Pancreas (tissue), 10 donors: ENCODE results near the gene HSF4. TPM values are rescaled to one million over a fixed set of nuclear protein-coding genes. Genes with fewer than 3 reads are reported as not detected.
A peak's percentile ranks its signal among the peaks of the same experiment; 100 is the strongest.

Experiments used
- ATAC-seq, 4 donors: fragments of 200-7000 bp; cut with Tn5 transposase; one replicate each; pipeline versions ENCODE4 v1.8.0 to v1.9.1; 2020; ENCODE audit warnings: mild to moderate bottlenecking in 4 of 4, moderate library complexity in 4 of 4
- DNase-seq, 6 donors: peaks; one replicate each; pipeline ENCODE4 v3.0.0-alpha.2; 2020
- FAIRE-seq: peaks from 2 replicates; lab custom pipeline; 2012; peaks lifted over from hg19 to GRCh38; lab: Jason Lieb, UNC
- H3K27ac ChIP-seq, 4 donors: fragments of 200-600 bp; sonication (generic); 1 replicate in 3 of 4; 2 replicates in 1 of 4; pipeline versions ENCODE4 v1.5.0 to v1.8.0; 2020
- H3K27me3 ChIP-seq, 4 donors: fragments of 200-600 bp; one replicate each; pipeline ENCODE4 v1.8.0; 2021
- H3K36me3 ChIP-seq, 3 donors: fragments of 200-600 bp; sonication (generic) in 1 of 3; one replicate each; pipeline versions ENCODE4 v1.5.0 to v1.8.0; 2020 to 2021
- H3K4me1 ChIP-seq, 3 donors: fragments of 200-600 bp; one replicate each; pipeline ENCODE4 v1.8.0; 2021
- H3K4me3 ChIP-seq, 4 donors: fragments of 200-600 bp; sonication (generic) in 2 of 4; one replicate each; pipeline versions ENCODE4 v1.5.0 to v1.8.0; 2020 to 2021
- H3K9me3 ChIP-seq, 4 donors: fragments of 200-600 bp; one replicate each; pipeline ENCODE4 v1.8.0; 2021
- WGBS, 2 donors: extraction: QIAGEN DNeasy Blood & Tissue Kit; methylation state at CpG; one replicate each; pipeline ENCODE4 v1.1.7; 2013; 5-methylcytosine and 5-hydroxymethylcytosine counted together
- intact Hi-C, 3 donors: fragments of 100-400 bp; cut with DNase I; formaldehyde crosslinking; loops; one replicate each; pipeline versions ENCODE4 v1.11.1 to v1.14.2; 2022
- polyA plus RNA-seq, 2 donors: library from polyadenylated mRNA; stranded (reverse); fragments of 200-250 nt; gene quantifications; one replicate each; pipeline ENCODE4 v1.2.3, GENCODE V29; 2013
- total RNA-seq, 6 donors: library from RNA; stranded (reverse); fragmentation: NEBNext Ultra II Directional in 4 of 6; extraction: Animal tissue kit (Norgen Biotek cat#: 25700) in 4 of 6; gene quantifications; one replicate each; pipeline versions ENCODE4 v1.2.1 to v1.2.4, GENCODE V29; 2021 to 2023
- TF ChIP-seq, protein P1 (sequence below), 4 donors: fragments of 200-600 bp; sonication (generic) in 3 of 4; IDR thresholded peaks; one replicate each; pipeline versions ENCODE4 v1.5.0 to v1.8.0; 2021; ENCODE audit warnings: antibody characterized with exemption in 4 of 4
- donor health status: healthy with polysubstance abuse.
- donor health status: DM: no; HTN: no; CAD: no; lungs with moderate emphysema.
- donor health status: DM: no; HTN: no; CAD: no.
- donor health status: control.
- donor health status: control.
- donor health status: Bipolar disorder and iron deficiency.
- donor health status: DM: yes; HTN: yes; CAD: no.
- donor health status: DM: no; HTN: no; CAD: no.
- donor health status: DM: no; HTN: no; CAD: no.
- donor health status: DM: yes; HTN: yes; CAD: no.

Gene HSF4
- total and polyA plus RNA-seq, 8 donors, result 34.9 to 330 (median 61.6) TPM

DNA sequence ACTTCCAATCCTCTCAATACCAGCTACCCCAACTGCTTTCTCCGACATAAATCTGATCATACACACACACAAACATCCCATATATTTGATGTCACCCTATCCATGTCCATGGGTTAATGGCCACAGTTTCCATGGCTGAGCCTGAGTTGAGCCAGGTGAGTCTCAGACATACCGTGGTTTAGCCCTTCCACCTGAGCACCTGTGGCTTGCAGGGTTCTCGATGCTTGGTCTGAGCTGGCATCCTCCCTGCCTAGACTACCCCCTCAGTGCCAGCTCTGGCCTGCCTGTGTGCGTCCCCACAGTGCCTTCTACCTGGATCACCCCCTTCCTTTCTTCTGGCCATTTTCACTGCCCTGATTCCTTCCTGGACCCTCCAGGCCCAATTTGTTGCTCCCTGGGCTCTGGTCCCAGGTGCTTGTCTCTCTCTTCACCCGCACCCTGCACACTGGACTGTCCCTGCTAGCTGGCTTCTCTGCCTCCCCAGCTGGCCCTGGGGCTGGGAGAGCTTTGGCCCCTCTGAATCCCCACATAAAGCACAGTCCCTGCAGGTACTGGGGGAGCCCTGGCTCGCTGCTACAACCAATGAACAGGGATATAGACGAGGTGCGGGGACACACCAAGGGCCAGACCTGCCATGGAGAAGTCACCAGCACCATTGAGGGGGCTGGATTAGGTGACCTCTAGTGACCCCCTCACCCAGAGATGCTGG lies 41.7 kb downstream of the HSF4 start:
- FAIRE-seq, result no peak

DNA sequence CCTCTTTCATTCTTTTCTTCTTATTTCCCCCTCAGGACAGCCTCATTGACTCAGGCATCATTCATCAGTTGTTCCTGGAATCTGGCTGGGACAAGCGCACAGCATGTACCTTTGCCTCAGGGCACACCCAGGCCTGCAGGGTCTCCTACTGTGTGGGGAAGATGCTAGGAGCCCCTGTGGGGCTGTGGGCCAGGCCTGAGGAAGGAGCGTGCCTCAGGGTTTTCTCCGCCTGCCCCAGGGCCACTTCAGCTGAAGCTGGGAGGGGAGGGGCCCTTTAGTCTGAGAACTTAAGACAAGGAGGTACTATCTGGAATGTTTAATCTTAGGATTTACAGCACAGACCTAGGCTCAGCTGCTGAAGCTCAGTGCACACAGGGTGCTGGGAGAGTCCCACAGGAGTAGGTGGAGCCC lies 42.3 kb downstream of the HSF4 start:
- H3K4me1 ChIP-seq, result no peaks in the 10 kb centered on the region
- peaks cover 0 to 20% (median 6%) of the 10 kb centered on the region in 3 donors for H3K36me3 ChIP-seq
- H3K27ac ChIP-seq, result no peak overlapping the region
- intact Hi-C loops, result no loop called here
- TF ChIP-seq, protein P1, sequence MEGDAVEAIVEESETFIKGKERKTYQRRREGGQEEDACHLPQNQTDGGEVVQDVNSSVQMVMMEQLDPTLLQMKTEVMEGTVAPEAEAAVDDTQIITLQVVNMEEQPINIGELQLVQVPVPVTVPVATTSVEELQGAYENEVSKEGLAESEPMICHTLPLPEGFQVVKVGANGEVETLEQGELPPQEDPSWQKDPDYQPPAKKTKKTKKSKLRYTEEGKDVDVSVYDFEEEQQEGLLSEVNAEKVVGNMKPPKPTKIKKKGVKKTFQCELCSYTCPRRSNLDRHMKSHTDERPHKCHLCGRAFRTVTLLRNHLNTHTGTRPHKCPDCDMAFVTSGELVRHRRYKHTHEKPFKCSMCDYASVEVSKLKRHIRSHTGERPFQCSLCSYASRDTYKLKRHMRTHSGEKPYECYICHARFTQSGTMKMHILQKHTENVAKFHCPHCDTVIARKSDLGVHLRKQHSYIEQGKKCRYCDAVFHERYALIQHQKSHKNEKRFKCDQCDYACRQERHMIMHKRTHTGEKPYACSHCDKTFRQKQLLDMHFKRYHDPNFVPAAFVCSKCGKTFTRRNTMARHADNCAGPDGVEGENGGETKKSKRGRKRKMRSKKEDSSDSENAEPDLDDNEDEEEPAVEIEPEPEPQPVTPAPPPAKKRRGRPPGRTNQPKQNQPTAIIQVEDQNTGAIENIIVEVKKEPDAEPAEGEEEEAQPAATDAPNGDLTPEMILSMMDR (IDR thresholded peaks at IDR 0.05), result no peak
- no peaks in the 10 kb centered on the region for H3K9me3 ChIP-seq
- no peak for ATAC-seq
- no peak for FAIRE-seq
- DNase-seq, result no peak
- H3K27me3 ChIP-seq, result no peaks in the 10 kb centered on the region
- WGBS, 2 donors, result 90 to 97% methylated on average over 3 of the region's 3 CpGs
- H3K4me3 ChIP-seq, result no peak overlapping the region

More for the DNA sequence above, 41.7 kb downstream of the HSF4 start:
- DNase-seq (no peak), ATAC-seq (no peak)
- Histone ChIP-seq H3K9me3 (no peaks in the 10 kb centered on the region), H3K27me3 (no peaks in the 10 kb centered on the region), H3K4me1 (no peaks in the 10 kb centered on the region), H3K27ac (no peak overlapping the region), H3K36me3 (peaks cover 0 to 26% (median 6%) of the 10 kb centered on the region in 3 donors), H3K4me3 (no peak overlapping the region)
- TF ChIP-seq, protein P1 (IDR thresholded peaks at IDR 0.05), result no peak
- WGBS, 2 donors, result 90 to 92% methylated on average over 8 of the region's 8 CpGs
- intact Hi-C loops, result no loop called here

DNA sequence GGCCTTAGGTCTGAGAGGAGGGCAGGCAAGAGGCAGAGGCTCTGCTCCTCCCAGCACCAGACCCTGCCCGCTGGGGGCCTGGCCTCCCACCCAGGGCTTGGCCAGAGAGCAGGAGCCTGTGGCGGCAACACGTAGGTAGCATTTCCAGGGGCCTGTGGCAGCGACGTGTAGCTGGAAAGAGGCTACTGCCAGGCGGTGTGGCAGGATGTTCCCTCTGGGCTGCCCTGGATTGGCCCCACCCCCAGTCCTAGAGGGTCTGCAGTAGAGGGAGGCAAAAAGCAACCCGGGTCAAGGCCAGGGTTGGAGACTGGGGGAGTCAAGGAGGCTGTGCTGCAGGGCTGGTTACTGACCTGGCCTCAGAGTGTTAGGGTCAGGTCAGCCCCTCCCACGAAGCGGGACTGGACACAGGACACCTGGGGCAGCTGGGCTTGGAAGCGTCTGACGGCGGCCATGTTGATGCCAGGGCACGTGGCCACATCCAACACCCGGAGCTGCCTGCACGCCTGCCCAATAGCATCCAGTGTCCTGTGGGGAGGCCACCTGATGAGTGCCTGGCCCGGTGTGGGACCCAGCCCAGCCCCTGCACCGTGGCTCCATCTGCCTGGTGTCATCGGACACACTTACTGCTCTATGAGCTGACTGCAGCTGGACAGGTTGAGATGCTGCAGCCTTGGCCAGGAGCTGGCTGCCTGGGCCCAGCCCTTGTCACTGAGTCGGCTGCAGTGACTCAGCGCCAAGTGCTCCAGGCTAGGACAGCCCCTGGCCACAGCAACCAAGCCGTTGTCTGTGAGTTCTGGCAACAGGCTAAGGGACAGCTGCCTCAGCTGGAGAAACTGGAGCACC lies 42.9 kb downstream of the HSF4 start:
- intact Hi-C loops, result no loop called here
- Histone ChIP-seq H3K4me1 (no peaks in the 10 kb centered on the region), H3K27me3 (no peaks in the 10 kb centered on the region), H3K27ac (no peak overlapping the region), H3K9me3 (no peaks in the 10 kb centered on the region), H3K36me3 (peaks cover 0 to 16% (median 4%) of the 10 kb centered on the region in 3 donors), H3K4me3 (no peak overlapping the region)
- WGBS, 2 donors, result 68 to 78% methylated on average over 21 of the region's 21 CpGs
- ATAC-seq (peak in 1 of 4 donors; percentile 10), FAIRE-seq (no peak), DNase-seq (peak in 1 of 6 donors; percentile 39)
- TF ChIP-seq, protein P1 (IDR thresholded peaks at IDR 0.05), result no peak

DNA sequence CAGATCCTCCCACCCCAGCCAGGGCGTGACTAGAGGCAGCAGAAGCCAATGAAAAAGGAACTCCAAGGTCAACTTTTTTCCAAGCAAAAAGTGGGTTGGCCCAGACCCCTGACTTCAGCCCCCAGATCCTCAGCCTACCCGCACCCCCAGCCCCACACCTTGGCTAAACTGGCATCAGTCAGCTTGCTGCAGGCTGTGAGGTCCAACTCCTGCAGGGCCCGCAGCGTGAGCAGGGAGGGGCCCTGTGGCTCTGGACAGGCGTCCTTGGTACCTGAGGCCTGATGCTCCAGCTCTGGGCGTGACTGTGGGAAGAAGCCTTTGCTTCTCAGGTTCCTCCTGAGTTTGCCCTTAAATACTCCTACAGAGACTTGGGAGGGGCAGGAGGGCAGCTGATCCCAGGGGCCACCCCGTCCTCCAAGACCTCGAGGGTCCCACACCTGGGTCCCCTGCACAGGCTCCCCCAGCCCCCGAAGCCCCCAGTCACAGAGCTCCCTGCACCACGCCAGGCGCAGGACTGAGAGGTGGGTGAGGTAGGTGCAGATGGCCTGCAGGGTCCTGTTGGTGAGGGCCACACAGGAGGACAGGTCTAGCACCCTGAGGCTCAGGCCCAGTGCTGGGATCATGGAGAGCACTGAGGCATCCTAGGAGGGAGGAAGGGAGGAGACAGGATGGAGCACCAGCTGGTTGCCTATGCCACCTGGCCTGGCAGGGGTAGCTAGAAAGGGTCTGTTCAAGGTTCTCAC lies 43.8 kb downstream of the HSF4 start:
- no peak overlapping the region for H3K4me3 ChIP-seq
- WGBS, 2 donors, result 77 to 85% methylated on average over 11 of the region's 11 CpGs
- H3K36me3 ChIP-seq, result peaks cover 0 to 7% (median 0%) of the 10 kb centered on the region in 3 donors
- H3K4me1 ChIP-seq, result peaks cover 3 to 6% (median 5%) of the 10 kb centered on the region in 3 donors
- no peaks in the 10 kb centered on the region for H3K9me3 ChIP-seq
- FAIRE-seq (no peak), ATAC-seq (no peak), DNase-seq (no peak)
- intact Hi-C loops, result no loop called here
- no peaks in the 10 kb centered on the region for H3K27me3 ChIP-seq
- TF ChIP-seq, protein P1 (IDR thresholded peaks at IDR 0.05), result no peak
- no peak overlapping the region for H3K27ac ChIP-seq
